Suprapubic skin (tissue), 4 donors: Measurements from ENCODE around the gene NANOS3.

Experiments
- CTCF ChIP-seq, 2 donors: fragments of 200-600 bp in 1 of 2; fragments of 450-650 bp in 1 of 2; sonication (generic) in 1 of 2; IDR thresholded peaks; one replicate each; pipeline ENCODE4 v1.5.1; 2016 to 2019; ENCODE audit warnings: antibody characterized with exemption in 2 of 2, mild to moderate bottlenecking in 1 of 2, moderate library complexity in 1 of 2
- EP300 ChIP-seq: sonication (generic); formaldehyde crosslinking; IDR thresholded peaks from one replicate; pipeline ENCODE4 v1.6.1; 2017; ENCODE audit warnings: antibody characterized with exemption
- POLR2A ChIP-seq, 2 donors: fragments of 450-650 bp; IDR thresholded peaks; one replicate each; pipeline ENCODE4 v1.6.1; 2017; ENCODE audit warnings: antibody characterized with exemption in 2 of 2, mild to moderate bottlenecking in 2 of 2, moderate library complexity in 2 of 2
- POLR2AphosphoS5 ChIP-seq, 3 donors: sonication (generic); formaldehyde crosslinking; IDR thresholded peaks; one replicate each; pipeline ENCODE4 v1.6.1; 2017; ENCODE audit warnings: antibody characterized with exemption in 3 of 3

- TF ChIP-seq POLR2A (IDR thresholded peaks at IDR 0.05) (no peak), CTCF (IDR thresholded peaks at IDR 0.05) (no peak), EP300 (no peak), POLR2AphosphoS5 (IDR thresholded peaks at IDR 0.05) (no peak)
Measured at GRCh38 chr19:13866463-13867046, 10.4 kb upstream of the NANOS3 start.
